Esophagus muscularis mucosa (tissue), 4 donors: ENCODE measurements around the gene TAGLN3. TPM values are rescaled to one million over a fixed set of nuclear protein-coding genes. Genes with fewer than 3 reads are reported as not detected.

Experiments
- DNase-seq: peaks from one replicate; pipeline ENCODE4 v3.0.0-alpha.2; 2017; ENCODE audit errors: extremely low spot score
- H3K27ac ChIP-seq, 4 donors: fragments of 200-600 bp; sonication (generic); replicated peaks in 1 of 4; 1 replicate in 3 of 4; 2 replicates in 1 of 4; pipeline ENCODE4 v1.5.1; 2016 to 2019; ENCODE audit warnings: mild to moderate bottlenecking in 1 of 4
- H3K27me3 ChIP-seq, 4 donors: fragments of 200-600 bp; sonication (generic); one replicate each; pipeline versions ENCODE4 v1.5.1 to v1.6.0; 2016 to 2019
- H3K36me3 ChIP-seq, 4 donors: fragments of 200-600 bp; sonication (generic); one replicate each; pipeline ENCODE4 v1.5.1; 2016 to 2019
- H3K4me1 ChIP-seq, 4 donors: fragments of 200-600 bp; sonication (generic); one replicate each; pipeline ENCODE4 v1.5.1; 2016 to 2019
- H3K4me3 ChIP-seq, 4 donors: fragments of 200-600 bp; sonication (generic); 1 replicate in 2 of 4; 2 replicates in 2 of 4; pipeline ENCODE4 v1.5.1; 2016 to 2019; ENCODE audit warnings: mild to moderate bottlenecking in 4 of 4, moderate library complexity in 1 of 4
- H3K9me3 ChIP-seq, 4 donors: fragments of 200-600 bp; sonication (generic); 1 replicate in 3 of 4; 2 replicates in 1 of 4; pipeline ENCODE4 v1.5.1; 2016 to 2019
- CTCF ChIP-seq, 3 experiments: fragments of 200-600 bp in 2 of 3; fragments of 450-650 bp in 1 of 3; sonication (generic) in 2 of 3; IDR thresholded peaks; one replicate each; pipeline ENCODE4 v1.5.1; 2017 to 2019; ENCODE audit warnings: antibody characterized with exemption in 3 of 3, mild to moderate bottlenecking in 2 of 3, moderate library complexity in 1 of 3
- EP300 ChIP-seq: sonication (generic); formaldehyde crosslinking; IDR thresholded peaks from one replicate; pipeline ENCODE4 v1.6.1; 2017; ENCODE audit warnings: antibody characterized with exemption
- POLR2A ChIP-seq: fragments of 450-650 bp; IDR thresholded peaks from one replicate; pipeline ENCODE4 v1.6.1; 2017; ENCODE audit warnings: antibody characterized with exemption, moderate library complexity, mild to moderate bottlenecking, low read depth
- POLR2AphosphoS5 ChIP-seq, 2 donors: sonication (generic); formaldehyde crosslinking; IDR thresholded peaks; one replicate each; pipeline ENCODE4 v1.6.1; 2017; ENCODE audit warnings: antibody characterized with exemption in 2 of 2
- WGBS: methylation state at CpG from one replicate; pipeline ENCODE4 v1.1.5; 2018; 5-methylcytosine and 5-hydroxymethylcytosine counted together
- intact Hi-C: fragments of 100-400 bp; cut with DNase I; formaldehyde crosslinking; loops from one replicate; pipeline ENCODE4 v1.15.1; 2023
- total RNA-seq, 4 donors: library from RNA; depleted of rRNA; stranded (reverse); fragments of >200 nt; gene quantifications; one replicate each; pipeline versions ENCODE4 v1.1.0 to v1.2.1, GENCODE V29; 2016

Gene TAGLN3
- total RNA-seq, 4 donors from 2014 or later = 0.83 to 4.0 (median 1.3) TPM

- Histone ChIP-seq H3K27me3 (no peaks in the 10 kb centered on the region), H3K36me3 (no peaks in the 10 kb centered on the region), H3K4me1 (no peaks in the 10 kb centered on the region), H3K27ac (no peak overlapping the region), H3K9me3 (no peaks in the 10 kb centered on the region), H3K4me3 (no peak overlapping the region)
- no peak for DNase-seq
- WGBS = 48% methylated on average over 3 of the region's 3 CpGs
- intact Hi-C loops = no loop called here
- TF ChIP-seq CTCF (IDR thresholded peaks at IDR 0.05) (no peak), POLR2AphosphoS5 (IDR thresholded peaks at IDR 0.05) (no peak), POLR2A (no peak), EP300 (no peak)
These were observed 62.4 kb downstream of the TAGLN3 start for GRCh38 chr3:112061152-112061551.

Other genes with a start within 250 kb of the TAGLN3 start
- gene PHLDB2, start 139.7 kb upstream of the TAGLN3 start, total RNA-seq = 100 to 1,000 TPM in 2 of 4 donors, 10 to 100 TPM in 2; 63.6 to 154 (median 107) TPM
- 10 to 100 TPM in 3 of 4 donors, 1 to 10 TPM in 1; 6.5 to 15.0 (median 12.2) TPM for gene ABHD10, start 19.9 kb upstream of the TAGLN3 start, total RNA-seq
- gene TMPRSS7, start 35.8 kb downstream of the TAGLN3 start, total RNA-seq = not detected
- 1 to 10 TPM; 1.7 to 3.3 (median 2.6) TPM for gene C3orf52, start 87.5 kb downstream of the TAGLN3 start, total RNA-seq
- under 1 TPM in 1 of 4 donors, not detected in 3; 0.33 TPM for gene GCSAM, start 134.3 kb downstream of the TAGLN3 start, total RNA-seq